Right ventricle myocardium inferior (tissue), 1 donor: ENCODE data around the gene DPM1. TPM values are rescaled to one million over a fixed set of nuclear protein-coding genes. Genes with fewer than 3 reads are reported as not detected.

Source experiments
- total RNA-seq: library from RNA; stranded (reverse); fragmentation: NEBNext Ultra II Directional; extraction: Animal tissue kit (Norgen Biotek cat#: 25700); gene quantifications from one replicate; pipeline ENCODE4 v1.2.1, GENCODE V29; 2021
- donor health status: DM: no; HTN: yes; CAD: no; lungs with severe emphysema.

The DPM1 gene
- total RNA-seq, 1 donor from 2014 or later, result 35.5 TPM

Other genes starting within 250 kb of the DPM1 start
- 5.6 TPM for gene PARD6B, start 227.0 kb downstream of the DPM1 start, total RNA-seq
- gene BCAS4, start 163.5 kb downstream of the DPM1 start, total RNA-seq, result 1.8 TPM
- 30.3 TPM for gene ADNP, start 27.1 kb downstream of the DPM1 start, total RNA-seq
- gene MOCS3, start 286 bp upstream of the DPM1 start, total RNA-seq, result 2.3 TPM
- gene KCNG1, start 64.6 kb upstream of the DPM1 start, total RNA-seq, result 0.32 TPM